ENCODE data around the gene ADPRH. TPM values are rescaled to one million over a fixed set of nuclear protein-coding genes. Genes with fewer than 3 reads are reported as not detected.

ADPRH gene
- total RNA-seq (10 to 100 TPM in 6 of 9 donors, 1 to 10 TPM in 3; 9.7 to 17.5 (median 11.5) TPM), polyA plus RNA-seq (10 to 100 TPM in 1 of 2 donors, 1 to 10 TPM in 1; 5.0 to 14.2 TPM)
- long read RNA-seq, donor 1, transcript ADPRH-201 (5 exons, 3,439 nt): minor isoform, 18 of 41 reads
- long read RNA-seq, donor 1, transcript ADPRH-205 (4 exons, 1,501 nt): major isoform, 20 of 41 reads
- long read RNA-seq, donor 1, partial matches to known transcripts: 2 of 41 reads
- long read RNA-seq, donor 1, other reads (novel, unspliced or antisense): 0 of 41 reads
- long read RNA-seq, donor 2, full-length matches to known transcripts: 129 of 145 reads
- long read RNA-seq, donor 2, partial matches to known transcripts: 3 of 145 reads
- long read RNA-seq, donor 2, other reads (novel, unspliced or antisense): 13 of 145 reads
- long read RNA-seq, donor 3, full-length matches to known transcripts: 34 of 40 reads
- long read RNA-seq, donor 3, partial matches to known transcripts: 2 of 40 reads
- long read RNA-seq, donor 3, other reads (novel, unspliced or antisense): 4 of 40 reads

DNA sequence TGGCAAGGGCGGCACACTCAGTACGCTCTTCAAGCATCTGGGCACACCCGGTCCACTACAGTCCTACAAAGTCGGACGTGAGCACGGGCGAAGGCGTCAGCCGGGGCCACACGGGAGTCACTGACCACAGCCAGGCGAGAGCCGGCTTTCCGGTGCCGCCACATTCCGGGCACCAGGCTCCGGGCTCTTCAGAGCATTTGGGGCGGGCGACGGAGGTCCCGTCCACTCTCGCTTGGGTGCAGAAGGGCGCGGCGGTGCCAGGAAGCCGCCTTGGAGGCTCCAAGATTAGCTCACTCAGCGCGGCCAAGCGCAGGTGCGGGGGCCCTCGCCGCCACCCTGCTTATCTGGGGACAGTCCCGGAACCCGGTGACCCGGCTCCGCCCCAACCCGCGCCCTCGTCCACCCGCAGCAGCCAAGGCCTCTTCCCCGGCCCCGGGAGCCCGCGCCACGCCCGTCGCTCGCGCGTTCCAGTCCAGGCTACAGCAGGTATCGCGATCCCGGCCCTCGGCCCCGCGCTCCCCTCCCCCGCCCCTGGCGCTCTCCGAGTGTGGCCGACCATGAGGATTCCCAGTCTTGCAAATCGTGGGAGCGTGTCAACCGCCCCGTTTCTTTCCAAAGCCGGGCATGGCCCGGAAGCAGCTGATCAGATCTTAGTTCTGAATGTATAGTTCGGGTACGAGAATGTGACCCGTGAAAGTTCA lies at the start of gene ADPRH:
Gene ADPRH, plus strand, starts transcription at position 127 of the 701 bp plus-strand sequence. CDS start 2,678 bp downstream, outside the sequence.
- Histone ChIP-seq H3K27ac (peak within 1 kb of the TSS; percentile 86 to 99 (median 96)), H3K4me3 (peak within 1 kb of the TSS; percentile 21 to 78 (median 68)), H3K9me3 (no peaks in the 10 kb centered on the region), H3K27me3 (no peaks in the 10 kb centered on the region), H3K4me1 (peaks cover 0 to 27% (median 14%) of the 10 kb centered on the region in 12 donors), H3K36me3 (peaks cover 0 to 6% (median 0%) of the 10 kb centered on the region in 9 donors)
- WGBS, 4 donors: 0 to 1% (median 1%) methylated on average over 38 to 68 of the region's 68 CpGs
- DNase-seq (peak; percentile 86 to 94 (median 91)), ATAC-seq (peak; percentile 88 to 96 (median 92))
- peak in 1 of 2 donors; percentile 48 for TF ChIP-seq POLR2A (IDR thresholded peaks at IDR 0.05)
- TF ChIP-seq, protein P1, sequence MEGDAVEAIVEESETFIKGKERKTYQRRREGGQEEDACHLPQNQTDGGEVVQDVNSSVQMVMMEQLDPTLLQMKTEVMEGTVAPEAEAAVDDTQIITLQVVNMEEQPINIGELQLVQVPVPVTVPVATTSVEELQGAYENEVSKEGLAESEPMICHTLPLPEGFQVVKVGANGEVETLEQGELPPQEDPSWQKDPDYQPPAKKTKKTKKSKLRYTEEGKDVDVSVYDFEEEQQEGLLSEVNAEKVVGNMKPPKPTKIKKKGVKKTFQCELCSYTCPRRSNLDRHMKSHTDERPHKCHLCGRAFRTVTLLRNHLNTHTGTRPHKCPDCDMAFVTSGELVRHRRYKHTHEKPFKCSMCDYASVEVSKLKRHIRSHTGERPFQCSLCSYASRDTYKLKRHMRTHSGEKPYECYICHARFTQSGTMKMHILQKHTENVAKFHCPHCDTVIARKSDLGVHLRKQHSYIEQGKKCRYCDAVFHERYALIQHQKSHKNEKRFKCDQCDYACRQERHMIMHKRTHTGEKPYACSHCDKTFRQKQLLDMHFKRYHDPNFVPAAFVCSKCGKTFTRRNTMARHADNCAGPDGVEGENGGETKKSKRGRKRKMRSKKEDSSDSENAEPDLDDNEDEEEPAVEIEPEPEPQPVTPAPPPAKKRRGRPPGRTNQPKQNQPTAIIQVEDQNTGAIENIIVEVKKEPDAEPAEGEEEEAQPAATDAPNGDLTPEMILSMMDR (IDR thresholded peaks at IDR 0.05): peak in 2 of 12 donors; percentile 4 to 9
- intact Hi-C loops (cut with DNase I): loop anchor here in 6 of 10 donors (2.0 to 5.0 kb wide), 7 partner anchors 15 to 98 kb away; partner anchors contain the start of genes COX17 (in 4 of the 6) and POPDC2 (in 1 of the 6)

DNA sequence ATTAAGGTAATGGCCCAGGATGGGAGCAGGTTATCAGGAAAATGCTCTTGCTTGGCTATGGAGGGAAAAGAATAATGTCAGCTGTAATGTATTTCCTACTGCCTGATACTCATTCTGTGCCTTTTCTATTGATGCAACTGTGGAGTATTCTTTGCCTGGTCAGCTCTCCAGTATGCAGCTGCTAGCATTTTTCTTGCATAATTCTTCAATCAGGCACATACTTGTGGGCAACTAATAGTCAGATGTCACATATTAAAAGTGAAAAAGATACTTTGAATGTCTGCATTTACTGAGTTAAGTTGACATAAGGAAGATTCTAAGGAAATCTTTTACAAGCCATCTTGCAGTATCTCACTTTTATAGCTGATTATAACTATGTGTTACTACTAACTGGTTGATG lies 49.4 kb upstream of the ADPRH start:
- Histone ChIP-seq H3K4me1 (peaks cover 0 to 5% (median 0%) of the 10 kb centered on the region in 12 donors), H3K4me3 (no peak overlapping the region), H3K27ac (no peak overlapping the region), H3K36me3 (peaks cover 0 to 18% (median 0%) of the 10 kb centered on the region in 9 donors), H3K9me3 (no peaks in the 10 kb centered on the region), H3K27me3 (no peaks in the 10 kb centered on the region)
- intact Hi-C loops (cut with DNase I): loop anchor here in 6 of 10 donors (5.0 to 10.0 kb wide), 5 partner anchors 107 to 155 kb away; partner anchors contain the start of gene COX17 (in 2 of the 6)
- TF ChIP-seq, protein P1 (IDR thresholded peaks at IDR 0.05): no peak
- TF ChIP-seq POLR2A (IDR thresholded peaks at IDR 0.05): no peak
- ATAC-seq (no peak), DNase-seq (no peak)

DNA sequence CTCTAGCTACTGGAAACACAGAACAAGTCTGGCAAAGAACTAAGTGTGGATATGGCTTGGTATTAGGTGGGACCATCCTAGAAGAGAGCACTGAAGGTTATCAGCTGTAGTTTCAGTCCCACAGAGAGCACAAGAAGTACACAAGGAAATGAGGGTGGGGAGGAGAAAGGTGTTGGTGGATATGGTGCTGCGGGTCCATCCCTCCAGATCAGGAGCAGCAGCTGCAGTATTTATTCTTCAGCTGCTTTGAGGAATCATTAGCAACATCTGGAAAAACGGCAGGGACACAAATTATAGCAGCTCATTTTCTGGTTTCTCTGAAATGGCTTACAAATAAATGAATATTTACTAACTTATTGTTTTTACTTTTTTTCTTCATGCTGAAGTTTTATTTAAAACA lies 48.8 kb upstream of the ADPRH start:
- no peaks in the 10 kb centered on the region for H3K4me1 ChIP-seq
- 74 to 86% (median 82%) methylated on average over 2 of the region's 2 CpGs for WGBS, 4 donors

More for the DNA sequence above, 48.8 kb upstream of the ADPRH start:
- Histone ChIP-seq H3K9me3 (no peaks in the 10 kb centered on the region), H3K4me3 (no peak overlapping the region), H3K27ac (no peak overlapping the region), H3K36me3 (peaks cover 0 to 14% (median 0%) of the 10 kb centered on the region in 9 donors), H3K27me3 (no peaks in the 10 kb centered on the region)
- DNase-seq (no peak), ATAC-seq (no peak)
- TF ChIP-seq POLR2A (IDR thresholded peaks at IDR 0.05): no peak
- TF ChIP-seq, protein P1 (IDR thresholded peaks at IDR 0.05): no peak
- intact Hi-C loops (cut with DNase I): no loop called here
